ENCODE data around the gene UBE2D2.

The UBE2D2 gene

DNA sequence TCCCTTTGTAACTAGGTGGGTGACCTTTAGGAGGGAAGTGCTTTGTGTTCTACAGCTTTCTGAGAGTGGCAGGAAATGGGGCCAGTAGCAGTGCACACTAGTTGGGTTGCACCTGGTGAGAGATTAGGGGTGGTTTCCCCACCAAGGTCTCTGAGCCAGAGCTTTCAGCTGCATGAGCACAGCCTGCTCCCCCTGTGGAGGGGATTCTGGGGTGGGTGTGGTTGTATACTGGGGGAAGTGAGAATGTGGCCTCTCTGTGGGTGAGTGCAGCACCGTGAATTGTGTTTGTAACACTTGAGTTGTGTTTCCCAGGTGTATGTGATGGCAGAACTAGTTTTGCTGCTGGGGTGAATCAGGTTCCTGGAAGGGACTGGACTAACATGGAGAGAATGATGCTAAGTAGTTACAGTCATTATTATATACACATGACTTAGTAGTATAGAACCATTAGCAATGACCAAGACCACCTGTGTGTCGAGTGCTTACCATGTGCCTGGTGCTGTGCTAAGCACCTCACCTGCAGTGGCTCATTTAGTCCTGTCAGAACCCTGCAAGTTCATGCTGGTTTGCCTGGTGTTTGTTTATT is 75.2 kb downstream of the UBE2D2 start:
- peak; percentile 73 for DNase-seq

- DNase-seq, result no peak
These were observed 75.9 kb downstream of the UBE2D2 start for GRCh38 chr5:139636975-139637408.

DNA sequence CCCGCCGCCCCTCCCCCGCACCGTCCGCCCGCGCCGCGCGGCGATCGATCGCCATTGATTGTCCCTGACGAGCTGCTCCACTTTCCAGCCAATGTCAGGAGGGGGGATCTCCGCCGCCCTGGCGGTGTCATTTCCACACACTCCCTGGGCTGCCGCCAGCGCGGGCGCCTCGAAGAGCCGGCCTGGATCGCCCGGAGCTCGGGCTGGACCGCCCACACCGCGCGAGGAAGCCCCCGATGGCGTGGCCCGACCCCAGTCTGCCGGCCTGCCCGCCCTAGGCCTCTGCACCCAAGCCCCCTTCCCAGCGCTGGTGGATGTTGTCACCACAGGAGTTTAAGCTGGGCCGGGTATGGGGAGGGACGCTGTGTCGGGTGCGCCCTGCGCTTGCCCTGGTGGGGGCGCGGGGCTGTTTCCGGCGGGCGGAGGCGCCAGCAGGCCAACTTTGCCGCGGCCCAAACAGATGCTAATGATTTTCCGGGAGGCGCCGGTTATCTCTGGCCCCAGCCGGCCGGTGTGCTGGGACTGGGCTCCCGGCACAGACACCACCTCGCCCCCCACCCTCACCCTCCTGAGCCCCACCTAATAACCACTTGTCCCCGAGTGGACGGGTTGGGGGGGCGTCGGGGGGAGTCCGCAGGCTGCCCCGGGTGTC is 76.4 kb downstream of the UBE2D2 start:
- DNase-seq, result peak; percentile 59

GRCh38 chr5:139638090-139638735 is 77.1 kb downstream of the UBE2D2 start:
- no peak for DNase-seq

DNA sequence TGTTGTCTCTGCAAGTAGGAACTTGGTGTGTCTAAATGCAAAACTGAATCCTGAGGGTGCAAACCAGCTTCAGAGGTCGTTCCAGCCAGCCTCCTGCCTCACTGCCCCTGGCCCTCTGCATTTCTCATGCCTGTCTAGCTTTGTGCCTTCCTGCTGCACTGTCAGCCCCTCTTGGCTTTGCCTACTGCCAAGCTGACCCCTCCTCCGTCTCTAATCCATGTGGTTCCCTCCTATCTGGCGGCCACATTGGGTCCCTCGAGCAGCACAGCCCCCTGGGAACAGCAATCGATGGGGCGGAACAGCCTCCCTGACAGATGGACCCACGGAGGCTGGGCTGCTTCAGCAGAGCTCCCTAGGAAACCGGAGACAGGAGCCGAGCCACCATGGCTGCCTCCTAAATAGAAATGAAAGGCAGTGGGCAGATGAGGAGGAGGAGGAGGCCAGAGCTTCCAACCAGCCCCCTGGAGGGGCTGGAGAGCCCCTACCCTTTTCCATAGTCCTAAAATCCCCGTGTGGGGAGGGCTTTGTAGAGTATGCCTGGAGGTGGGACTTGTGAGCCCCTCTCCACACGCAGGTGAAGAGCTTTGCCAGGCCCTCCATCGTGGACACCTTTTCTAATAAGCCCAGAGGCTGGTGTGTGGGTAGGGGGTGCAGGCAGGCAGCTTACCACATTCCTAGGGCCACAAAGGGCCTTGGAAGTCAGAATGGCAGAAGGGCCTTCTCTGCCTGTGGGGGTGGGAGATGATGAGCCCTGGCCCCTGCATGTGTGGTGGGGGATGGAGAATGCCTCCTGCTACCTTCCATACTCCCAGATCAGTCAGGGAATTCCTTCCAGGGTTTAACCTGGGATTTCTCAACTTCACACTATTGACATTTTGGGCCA is 77.8 kb downstream of the UBE2D2 start:
- DNase-seq, result no peak

- DNase-seq, result no peak
These were observed 78.7 kb downstream of the UBE2D2 start for GRCh38 chr5:139639619-139640380.

DNA sequence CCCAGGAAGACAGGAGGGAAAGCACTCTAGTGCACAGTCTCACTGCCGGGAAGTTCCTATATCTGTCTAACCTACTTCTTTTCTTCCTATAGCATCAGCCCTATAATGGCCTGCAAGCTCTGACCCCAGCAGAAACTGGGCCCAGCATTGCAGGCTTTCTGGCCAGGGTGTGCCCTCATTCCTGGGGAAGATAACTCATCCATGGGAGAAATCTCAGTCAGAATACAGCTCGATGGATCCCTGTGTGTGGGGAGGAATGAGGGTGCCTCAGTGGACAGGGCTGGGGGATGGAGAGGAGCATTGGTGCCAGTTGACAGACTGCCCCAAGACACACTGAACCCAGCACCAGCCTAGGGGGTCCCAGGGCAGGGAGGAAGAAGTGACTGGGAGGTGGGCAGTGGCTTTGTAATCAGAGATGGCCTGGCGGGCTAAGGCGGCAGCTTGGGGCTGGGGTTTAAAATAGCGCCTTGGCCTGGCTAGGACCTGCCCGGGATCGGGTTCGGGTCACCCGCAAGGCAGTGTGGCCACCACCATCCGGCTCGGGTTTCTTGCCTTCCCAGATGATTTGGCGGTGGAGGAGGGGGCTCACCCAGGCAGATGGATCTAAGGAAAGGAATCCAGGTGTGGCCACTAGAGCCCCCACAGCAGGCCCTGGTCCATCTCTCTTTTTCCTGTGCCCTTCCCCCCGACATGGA is 79.4 kb downstream of the UBE2D2 start:
- no peak for DNase-seq

GRCh38 chr5:139641116-139642080 is 80.3 kb downstream of the UBE2D2 start:
- DNase-seq, result no peak

GRCh38 chr5:139642213-139642612 is 81.1 kb downstream of the UBE2D2 start:
- DNase-seq, result no peak

DNA sequence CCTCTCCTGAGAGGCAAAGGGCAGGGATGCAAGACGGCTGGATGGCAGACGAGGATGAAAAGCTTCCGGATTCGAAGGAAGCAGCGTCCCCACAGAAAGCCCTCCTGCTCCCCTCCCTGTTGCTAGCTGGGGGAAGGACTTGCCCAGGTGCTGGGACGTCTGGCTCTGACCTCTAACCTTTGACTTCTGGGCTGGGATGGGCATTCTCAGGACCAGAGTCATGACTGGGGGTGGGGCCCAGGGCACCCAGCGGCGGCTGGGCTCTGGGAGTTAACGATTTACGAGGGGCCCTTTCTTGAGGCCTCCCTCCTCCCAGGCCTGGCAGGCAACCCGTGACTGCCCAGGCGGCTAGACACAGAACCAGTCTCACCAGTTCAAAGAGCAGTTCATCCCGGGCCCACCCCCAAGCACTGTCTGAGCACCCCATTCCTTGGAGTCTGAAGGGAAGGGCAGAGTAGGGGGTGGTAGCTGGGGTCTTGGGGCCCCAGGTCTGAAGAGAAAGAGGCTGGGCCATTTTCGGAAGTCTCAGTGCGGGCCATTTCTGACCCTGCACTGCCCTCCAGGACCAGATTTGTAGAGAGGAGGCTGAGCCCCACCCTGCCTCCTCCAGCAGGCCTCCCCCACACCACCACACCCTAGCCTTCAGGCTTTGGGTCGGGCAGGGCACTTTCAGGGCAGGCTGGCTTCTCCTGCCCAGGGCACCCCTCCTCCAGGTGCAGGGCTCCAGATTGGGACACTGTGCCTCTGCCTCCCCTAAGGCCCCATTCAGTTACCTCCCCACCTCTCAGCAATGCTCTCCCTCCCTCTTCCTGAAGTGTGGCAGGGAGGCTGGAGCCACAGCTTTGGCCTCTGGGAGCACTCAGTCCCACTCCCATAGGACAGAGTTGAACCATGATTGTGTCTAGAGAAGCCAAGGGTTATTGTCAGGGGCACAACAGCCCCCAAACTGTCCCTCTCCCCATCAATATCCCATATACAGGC is 82.0 kb downstream of the UBE2D2 start:
- no peak for DNase-seq

- no peak for DNase-seq
These were observed 82.9 kb downstream of the UBE2D2 start for GRCh38 chr5:139644001-139644456.

DNA sequence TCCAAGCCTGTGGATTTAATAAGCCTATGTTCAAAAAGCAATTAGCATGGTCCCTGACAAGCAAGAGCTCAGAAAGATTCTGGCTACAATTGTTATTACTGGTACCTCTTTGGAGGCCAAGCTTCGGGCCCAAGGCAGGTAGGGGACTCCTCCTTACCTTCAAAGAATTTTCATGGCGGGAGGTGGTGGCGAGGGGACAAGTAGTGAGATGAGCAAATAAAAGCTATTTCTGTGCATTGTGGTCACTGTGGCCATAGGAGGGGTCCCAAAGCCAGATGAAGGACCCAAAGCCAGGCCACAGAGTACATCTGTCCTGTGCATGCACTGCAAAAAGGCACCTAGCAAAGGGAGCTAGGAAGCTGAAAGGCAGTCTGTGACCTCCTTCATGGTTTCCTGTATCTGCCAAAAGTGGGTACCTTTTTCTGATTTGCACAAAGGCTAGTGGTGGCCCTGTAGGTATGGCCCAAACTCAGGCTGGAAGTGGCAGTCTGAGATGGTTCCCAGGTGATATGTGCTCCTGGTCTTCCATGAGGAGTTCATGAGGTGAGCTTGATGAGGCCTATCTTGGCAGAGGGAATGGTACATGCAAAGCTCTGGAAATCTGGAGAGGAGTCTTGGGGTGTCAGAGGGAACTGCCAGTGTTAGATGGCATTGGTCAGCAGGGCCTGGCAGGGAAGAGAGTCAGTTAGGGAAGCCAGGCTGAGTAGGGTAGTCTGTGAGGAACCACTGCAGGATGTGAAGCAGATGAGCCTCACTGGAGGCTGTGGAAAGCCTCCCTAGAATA is 83.7 kb downstream of the UBE2D2 start:
- no peak for DNase-seq

DNA sequence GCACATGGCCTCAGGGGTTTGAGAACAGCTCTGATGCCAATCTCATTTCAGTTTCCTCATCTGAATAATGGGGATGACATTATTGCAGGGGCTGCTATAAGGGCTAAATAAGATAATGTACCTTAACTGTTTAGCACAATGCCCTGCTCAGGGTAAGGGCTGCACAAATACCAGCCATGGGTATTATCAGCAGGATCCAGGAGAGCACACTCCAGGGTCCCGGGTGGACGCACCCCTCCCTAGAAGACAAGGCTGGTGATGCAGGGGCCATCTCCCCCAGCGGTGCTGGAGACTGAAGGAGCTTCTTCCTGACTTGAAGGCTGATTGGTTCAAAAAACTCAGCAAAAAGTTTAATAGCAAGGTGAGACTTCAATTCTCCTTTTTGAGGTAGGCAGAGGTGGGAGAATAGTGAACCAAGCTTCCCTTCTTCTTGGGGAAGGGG is 84.3 kb downstream of the UBE2D2 start:
- no peak for DNase-seq

- no peak for DNase-seq
These were observed 85.0 kb downstream of the UBE2D2 start for GRCh38 chr5:139646111-139646510.

DNA sequence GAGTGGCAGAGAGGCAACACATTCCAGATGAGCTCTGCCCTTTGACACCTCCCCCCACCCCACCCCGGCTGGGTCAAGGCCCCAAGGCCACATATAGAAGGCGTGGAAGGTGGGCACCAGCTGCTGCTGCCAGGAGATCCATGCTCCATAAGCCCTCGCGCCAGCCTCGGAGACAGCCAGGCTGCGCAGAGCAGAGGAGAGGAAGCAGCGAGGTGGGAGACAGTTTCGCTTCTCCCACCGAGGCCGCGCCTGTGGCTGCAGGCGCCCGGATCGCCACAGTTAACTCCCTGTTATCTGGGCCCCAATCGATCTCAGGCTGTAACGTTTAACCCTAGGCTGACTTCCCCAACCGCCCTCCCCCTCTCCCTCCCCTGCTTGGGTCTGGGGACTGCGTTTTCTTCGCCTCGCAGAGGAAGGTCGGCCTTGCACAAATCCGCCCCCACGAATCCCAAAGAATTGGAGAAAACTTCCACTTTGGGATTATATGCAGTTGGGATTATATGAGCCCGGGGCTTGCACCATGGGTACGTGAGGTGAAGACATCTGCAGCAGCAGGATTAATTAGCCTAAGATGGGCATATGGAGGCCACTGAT is 85.9 kb downstream of the UBE2D2 start:
- no peak for DNase-seq

GRCh38 chr5:139647506-139648204 is 86.5 kb downstream of the UBE2D2 start:
- DNase-seq, result no peak

All from activated gamma-delta T cell treated with Interleukin-2 at 50 U/mL for 16 hours (primary cell).